Upper lobe of left lung (tissue), 4 donors: ENCODE measurements around the gene C22orf42.

Experiments used
- CTCF ChIP-seq, 6 experiments: fragments of 450-650 bp in 4 of 6; fragments of 200-600 bp in 2 of 6; sonication (generic) in 2 of 6; IDR thresholded peaks; one replicate each; pipeline ENCODE4 v1.5.1; 2016 to 2019; ENCODE audit warnings: antibody characterized with exemption in 6 of 6
- EP300 ChIP-seq, 4 donors: sonication (generic); formaldehyde crosslinking; IDR thresholded peaks; one replicate each; pipeline ENCODE4 v1.5.1; 2017; ENCODE audit warnings: antibody characterized with exemption in 4 of 4, control low read depth in 2 of 4
- POLR2A ChIP-seq, 4 donors: fragments of 450-650 bp; IDR thresholded peaks; one replicate each; pipeline ENCODE4 v1.5.1; 2016 to 2017; ENCODE audit warnings: antibody characterized with exemption in 4 of 4, mild to moderate bottlenecking in 2 of 4

DNA sequence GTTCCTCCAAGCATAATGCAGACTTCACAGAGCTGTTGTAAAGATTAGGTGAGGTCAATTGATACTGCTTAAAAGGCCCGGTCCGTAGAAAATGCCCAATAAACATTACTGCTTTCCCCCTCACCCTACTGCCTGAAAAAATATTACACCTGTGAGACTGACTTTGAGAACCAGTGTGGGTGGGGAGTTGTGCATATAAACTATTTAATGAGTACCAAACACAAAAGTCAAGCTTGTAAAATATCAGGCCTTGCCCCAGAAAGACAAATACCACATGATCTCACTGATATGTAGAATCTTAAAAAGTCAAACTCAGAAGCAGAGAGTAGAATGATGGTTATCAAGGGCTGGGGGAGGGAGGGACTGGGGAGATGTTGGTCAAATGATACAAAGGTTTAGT, 46.7 kb downstream of the C22orf42 start:
- TF ChIP-seq CTCF (IDR thresholded peaks at IDR 0.05) (no peak), EP300 (IDR thresholded peaks at IDR 0.05) (no peak), POLR2A (IDR thresholded peaks at IDR 0.05) (no peak)
